IMR-90 (cell line): ENCODE data around the gene SEC24D. TPM values are rescaled to one million over a fixed set of nuclear protein-coding genes. Genes with fewer than 3 reads are reported as not detected.

ENCODE experiments used
- ATAC-seq: fragments of 200-7000 bp; cut with Tn5 transposase; 2 replicates; pipeline ENCODE4 v1.9.1; 2020; ENCODE audit warnings: low read depth, mild to moderate bottlenecking, moderate library complexity
- BruUV-seq: library from RNA; stranded (reverse); fragments of 400-500 nt; replicated peaks from 2 replicates; lab custom pipeline; 2021; lab: Mats Ljungman, UMichigan
- CTCF ChIA-PET: fragments of 300-600 bp; formaldehyde crosslinking; extraction: SDS; loops from one replicate; lab custom pipeline; 2021; ENCODE audit warnings: antibody characterized with exemption; lab: Yijun Ruan, JAX
- POLR2A ChIA-PET: fragments of 300-600 bp; sonication (Branson Sonifier 250); formaldehyde crosslinking; loops from one replicate; lab custom pipeline; 2022; ENCODE audit warnings: antibody characterized with exemption; ENCODE audit not compliant: unreplicated experiment; lab: Charles Lee
- DNase-seq: peaks from one replicate; pipeline ENCODE4 v3.0.0; 2013
- H2AFZ ChIP-seq: replicated peaks from 2 replicates; pipeline ENCODE3; 2013; ENCODE audit warnings: low read length, mild to moderate bottlenecking; ENCODE audit not compliant: poor library complexity
- H2AK5ac ChIP-seq: 2 replicates; pipeline ENCODE4 v1.6.1; 2013; ENCODE audit warnings: low read depth, low read length, inconsistent platforms
- H2AK9ac ChIP-seq: replicated peaks from 2 replicates; pipeline ENCODE3; 2013; ENCODE audit warnings: mild to moderate bottlenecking, low read depth, low read length, moderate library complexity; ENCODE audit not compliant: poor library complexity
- H2BK120ac ChIP-seq: 2 replicates; pipeline ENCODE4 v1.6.1; 2013; ENCODE audit warnings: low read depth, low read length, inconsistent platforms
- H2BK15ac ChIP-seq: 3 replicates; pipeline ENCODE4 v1.6.1; 2013; ENCODE audit warnings: low read depth, low read length, inconsistent platforms
- H2BK20ac ChIP-seq: 2 replicates; pipeline ENCODE4 v1.6.1; 2013; ENCODE audit warnings: low read depth, mild to moderate bottlenecking, inconsistent platforms, low read length, moderate library complexity
- H2BK5ac ChIP-seq: 2 replicates; pipeline ENCODE4 v1.6.1; 2013; ENCODE audit warnings: mild to moderate bottlenecking, low read depth, low read length, inconsistent platforms; ENCODE audit not compliant: poor library complexity, severe bottlenecking
- H3K14ac ChIP-seq: replicated peaks from 2 replicates; pipeline ENCODE4 v1.6.1; 2013; ENCODE audit warnings: low read depth, low read length, inconsistent platforms
- H3K18ac ChIP-seq: 2 replicates; pipeline ENCODE4 v1.6.1; 2013; ENCODE audit warnings: low read depth, low read length, control low read depth
- H3K23ac ChIP-seq: 2 replicates; pipeline ENCODE4 v1.6.1; 2013; ENCODE audit warnings: low read depth, low read length, inconsistent platforms
- H3K27ac ChIP-seq: 2 replicates; pipeline ENCODE4 v1.5.1; 2013; ENCODE audit warnings: mild to moderate bottlenecking, control low read depth, low read length; ENCODE audit not compliant: insufficient read depth
- H3K27me3 ChIP-seq: 2 replicates; pipeline ENCODE4 v1.6.1; 2013; ENCODE audit warnings: low read length; ENCODE audit not compliant: control insufficient read depth, insufficient read depth
- H3K36me3 ChIP-seq: 2 replicates; pipeline ENCODE4 v1.6.1; 2013; ENCODE audit warnings: low read length, mixed read lengths; ENCODE audit not compliant: control insufficient read depth, insufficient read depth
- H3K4ac ChIP-seq: 2 replicates; pipeline ENCODE4 v1.6.1; 2013; ENCODE audit warnings: low read depth, low read length, inconsistent platforms
- H3K4me1 ChIP-seq: 2 replicates; pipeline ENCODE4 v1.6.1; 2013; ENCODE audit warnings: low read length, mixed read lengths; ENCODE audit not compliant: control insufficient read depth, insufficient read depth
- H3K4me2 ChIP-seq: 2 replicates; pipeline ENCODE4 v1.6.1; 2013; ENCODE audit warnings: low read depth, mild to moderate bottlenecking, control low read depth, low read length, moderate library complexity
- H3K4me3 ChIP-seq: 2 replicates; pipeline ENCODE4 v1.5.1; 2013; ENCODE audit warnings: low read depth, mild to moderate bottlenecking, control low read depth, low read length, moderate library complexity; ENCODE audit not compliant: insufficient read depth
- H3K56ac ChIP-seq: 2 replicates; pipeline ENCODE4 v1.6.1; 2013; ENCODE audit warnings: low read length, inconsistent platforms; ENCODE audit not compliant: insufficient read depth; ENCODE audit errors: extremely low read depth
- H3K79me1 ChIP-seq, 2 experiments: 2 replicates each; pipeline ENCODE4 v1.6.1; 2013; ENCODE audit warnings: low read length in 2 of 2, inconsistent platforms in 1 of 2, low read depth in 1 of 2
- H3K9ac ChIP-seq: 2 replicates; pipeline ENCODE4 v1.6.1; 2013; ENCODE audit warnings: low read depth, low read length, control low read depth
- H3K9me1 ChIP-seq: 2 replicates; pipeline ENCODE4 v1.6.1; 2013; ENCODE audit warnings: low read length, inconsistent platforms; ENCODE audit not compliant: insufficient read depth
- H3K9me3 ChIP-seq: 2 replicates; pipeline ENCODE4 v1.6.1; 2013; ENCODE audit warnings: low read length; ENCODE audit not compliant: control insufficient read depth, insufficient read depth
- H4K20me1 ChIP-seq: 2 replicates; pipeline ENCODE4 v1.6.1; 2013; ENCODE audit warnings: low read length, inconsistent platforms; ENCODE audit not compliant: insufficient read depth
- H4K5ac ChIP-seq: 2 replicates; pipeline ENCODE4 v1.6.1; 2013; ENCODE audit warnings: mild to moderate bottlenecking, low read depth, low read length, control low read depth
- H4K8ac ChIP-seq, 2 experiments: 2 replicates each; pipeline ENCODE4 v1.6.1; 2013; ENCODE audit warnings: low read depth in 2 of 2, low read length in 2 of 2, control low read depth in 1 of 2, inconsistent platforms in 1 of 2
- H4K91ac ChIP-seq: 2 replicates; pipeline ENCODE4 v1.6.1; 2013; ENCODE audit warnings: low read depth, low read length, inconsistent platforms; ENCODE audit not compliant: insufficient read depth
- BHLHE40 ChIP-seq: fragments of 150-350 bp; IDR thresholded peaks from 2 replicates; pipeline ENCODE4 v1.6.1; 2016; ENCODE audit warnings: mild to moderate bottlenecking, low read depth, low read length
- MAZ ChIP-seq: IDR thresholded peaks from 2 replicates; pipeline ENCODE4 v1.6.1; 2012; ENCODE audit warnings: low read depth, mild to moderate bottlenecking, low read length, improper control_type of control experiment, moderate library complexity, borderline replicate concordance
- WGBS, 2 experiments: methylation state at CpG; one replicate each; pipeline versions ENCODE4 v1.1.5 to v1.1.7; 2013; ENCODE audit warnings: missing lambda C conversion rate in 2 of 2; ENCODE audit not compliant: insufficient read length in 1 of 2; ENCODE audit errors: extremely low coverage in 2 of 2; 5-methylcytosine and 5-hydroxymethylcytosine counted together
- dilution Hi-C: fragments of 300-500 bp; cut with HindIII; formaldehyde crosslinking; loops from one replicate; pipeline ENCODE4 v1.14.3; 2018; ENCODE audit warnings: low sequenced_read_pairs; ENCODE audit not compliant: unreplicated experiment
- in situ Hi-C: fragments of 300-500 bp; cut with MboI; formaldehyde crosslinking; loops from 3 replicates; pipeline ENCODE4 v1.14.3; 2019; ENCODE audit warnings: low sequenced_read_pairs, inconsistent platforms, mixed read lengths
- intact Hi-C: fragments of 100-400 bp; cut with micrococcal nuclease; formaldehyde crosslinking; loops from 2 replicates; pipeline ENCODE4 v1.10.0; 2022
- polyA plus RNA-seq, 3 experiments: library from polyadenylated mRNA; depleted of rRNA; stranded (reverse); fragments of >200 nt; gene quantifications; 2 replicates each; pipeline ENCODE4 v1.2.3, GENCODE V29; 2012; ENCODE audit warnings: low replicate concordance in 1 of 3
- total RNA-seq: library from RNA; depleted of rRNA; stranded (reverse); fragments of >200 nt; gene quantifications from 2 replicates; pipeline ENCODE4 v1.2.3, GENCODE V29; 2012

The SEC24D gene
- total and polyA plus RNA-seq, 2 of the 4 experiments (the other 2 are of a cell fraction): 93.2 to 111 TPM

DNA sequence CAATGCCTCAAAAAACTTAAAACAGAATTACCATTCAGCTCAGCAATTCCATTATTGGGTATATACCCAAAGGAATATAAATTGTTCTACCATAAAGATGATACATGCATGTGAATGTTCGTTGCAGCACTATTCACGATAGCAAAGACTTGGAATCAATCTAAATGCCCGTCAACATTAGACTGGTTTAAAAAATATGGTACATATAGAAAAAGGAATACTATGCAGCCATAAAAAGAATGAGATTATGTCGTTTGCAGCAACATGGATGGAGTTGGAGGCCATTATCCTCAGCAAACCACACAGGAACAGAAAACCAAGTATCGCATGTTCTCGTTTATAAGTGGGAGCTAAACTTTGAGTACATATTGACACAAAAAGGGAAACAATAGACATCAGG is 41.9 kb upstream of the SEC24D start:
- no peak overlapping the region for H2BK20ac ChIP-seq
- H3K9ac ChIP-seq: no peak overlapping the region
- H2AK5ac ChIP-seq: no peak overlapping the region
- no peak overlapping the region for H2BK5ac ChIP-seq
- no peaks in the 10 kb centered on the region for H3K4me1 ChIP-seq
- DNase-seq (no peak), ATAC-seq (no peak)
- in situ Hi-C loops (no loop called here), intact Hi-C loops (no loop called here), dilution Hi-C loops (no loop called here)
- ChIA-PET CTCF (interaction anchor here (0.6 kb wide), 1 partner anchor 9 kb away, joined by 4 read pairs; no protein-coding TSS in a partner anchor), POLR2A (no interaction called here)
- no peak overlapping the region for H3K18ac ChIP-seq
- H4K20me1 ChIP-seq: no peaks in the 10 kb centered on the region
- no peak overlapping the region for H3K4me2 ChIP-seq
- H2AK9ac ChIP-seq: no peak overlapping the region
- H3K4me3 ChIP-seq: no peak overlapping the region
- no peak overlapping the region for H4K91ac ChIP-seq
- no peak overlapping the region for H4K8ac ChIP-seq
- H2BK15ac ChIP-seq: no peak overlapping the region
- no peaks in the 10 kb centered on the region for H3K36me3 ChIP-seq
- H3K79me1 ChIP-seq: no peaks in the 10 kb centered on the region
- H3K27ac ChIP-seq: no peak overlapping the region
- no peak for TF ChIP-seq BHLHE40
- no peak for TF ChIP-seq MAZ
- no CpG with 5 or more reads among the region's 6 CpGs for WGBS, 2 experiments
- 0 out of 2 replicates have a peak, but pooled peaks cover 2% of the 10 kb centered on the region for H3K9me3 ChIP-seq
- H3K27me3 ChIP-seq: no peaks in the 10 kb centered on the region
- H3K14ac ChIP-seq: no peak overlapping the region
- H3K23ac ChIP-seq: no peak overlapping the region
- no peak overlapping the region for H4K5ac ChIP-seq
- no peaks in the 10 kb centered on the region for H3K9me1 ChIP-seq
- no peak overlapping the region for H2BK120ac ChIP-seq
- H3K4ac ChIP-seq: no peak overlapping the region
- no peak overlapping the region for H3K56ac ChIP-seq
- H2AFZ ChIP-seq: no peak overlapping the region
- BruUV-seq: no TSS peak
